ENCODE measurements around the gene STOML1. TPM values are rescaled to one million over a fixed set of nuclear protein-coding genes. Genes with fewer than 3 reads are reported as not detected.

STOML1 gene
- total RNA-seq, 1 donor: 19.0 TPM

DNA sequence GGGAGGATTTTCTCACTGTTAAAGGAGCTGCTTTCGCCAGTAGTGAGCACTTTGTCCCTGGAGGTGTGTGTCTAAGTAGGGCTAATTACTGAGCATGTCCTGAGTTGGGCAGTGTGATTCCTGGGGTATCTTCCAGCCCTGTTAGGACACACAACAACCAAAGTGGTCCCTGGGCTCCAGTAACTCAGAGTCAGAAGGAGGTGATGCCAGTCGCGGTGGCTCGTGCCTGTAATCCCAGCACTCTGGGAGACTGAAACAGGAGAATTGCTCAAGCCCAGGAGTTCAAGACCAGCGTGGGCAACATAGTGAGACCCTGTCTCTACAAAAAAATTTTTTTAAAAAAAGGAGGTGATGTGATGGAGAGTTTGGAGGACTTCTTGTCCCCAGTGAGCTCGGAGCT lies 40.0 kb upstream of the STOML1 start:
- no peak for DNase-seq (ENCODE audit: low read depth)
- H3K4me3 ChIP-seq (ENCODE audit: low read depth, low read length): no peak overlapping the region
- TF ChIP-seq, protein P1, sequence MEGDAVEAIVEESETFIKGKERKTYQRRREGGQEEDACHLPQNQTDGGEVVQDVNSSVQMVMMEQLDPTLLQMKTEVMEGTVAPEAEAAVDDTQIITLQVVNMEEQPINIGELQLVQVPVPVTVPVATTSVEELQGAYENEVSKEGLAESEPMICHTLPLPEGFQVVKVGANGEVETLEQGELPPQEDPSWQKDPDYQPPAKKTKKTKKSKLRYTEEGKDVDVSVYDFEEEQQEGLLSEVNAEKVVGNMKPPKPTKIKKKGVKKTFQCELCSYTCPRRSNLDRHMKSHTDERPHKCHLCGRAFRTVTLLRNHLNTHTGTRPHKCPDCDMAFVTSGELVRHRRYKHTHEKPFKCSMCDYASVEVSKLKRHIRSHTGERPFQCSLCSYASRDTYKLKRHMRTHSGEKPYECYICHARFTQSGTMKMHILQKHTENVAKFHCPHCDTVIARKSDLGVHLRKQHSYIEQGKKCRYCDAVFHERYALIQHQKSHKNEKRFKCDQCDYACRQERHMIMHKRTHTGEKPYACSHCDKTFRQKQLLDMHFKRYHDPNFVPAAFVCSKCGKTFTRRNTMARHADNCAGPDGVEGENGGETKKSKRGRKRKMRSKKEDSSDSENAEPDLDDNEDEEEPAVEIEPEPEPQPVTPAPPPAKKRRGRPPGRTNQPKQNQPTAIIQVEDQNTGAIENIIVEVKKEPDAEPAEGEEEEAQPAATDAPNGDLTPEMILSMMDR (IDR thresholded peaks at IDR 0.05; ENCODE audit: insufficient read depth, low read depth, low read length): no peak

DNA sequence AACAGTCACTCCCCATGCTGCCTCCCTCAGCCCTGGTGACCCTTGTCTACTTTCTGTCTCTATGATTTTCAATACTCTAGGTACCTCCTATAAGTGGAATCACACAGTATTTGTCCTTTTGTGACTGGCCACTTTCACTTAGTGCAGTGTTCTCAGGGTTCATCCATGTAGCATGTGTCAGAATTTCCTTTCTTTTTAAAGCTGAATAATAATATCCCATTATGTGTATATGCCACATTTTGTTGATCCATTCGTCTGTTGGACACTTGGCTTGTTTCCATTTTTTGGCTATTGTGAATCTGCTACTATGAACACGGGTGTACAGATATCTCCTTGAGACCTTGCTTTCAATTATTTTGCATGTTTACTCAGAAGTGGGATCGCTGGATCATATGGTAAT lies 36.6 kb upstream of the STOML1 start:
- no peak overlapping the region for H3K4me3 ChIP-seq (ENCODE audit: low read depth, low read length)
- no peak for DNase-seq (ENCODE audit: low read depth)
- TF ChIP-seq, protein P1 (IDR thresholded peaks at IDR 0.05; ENCODE audit: insufficient read depth, low read depth, low read length): no peak

DNA sequence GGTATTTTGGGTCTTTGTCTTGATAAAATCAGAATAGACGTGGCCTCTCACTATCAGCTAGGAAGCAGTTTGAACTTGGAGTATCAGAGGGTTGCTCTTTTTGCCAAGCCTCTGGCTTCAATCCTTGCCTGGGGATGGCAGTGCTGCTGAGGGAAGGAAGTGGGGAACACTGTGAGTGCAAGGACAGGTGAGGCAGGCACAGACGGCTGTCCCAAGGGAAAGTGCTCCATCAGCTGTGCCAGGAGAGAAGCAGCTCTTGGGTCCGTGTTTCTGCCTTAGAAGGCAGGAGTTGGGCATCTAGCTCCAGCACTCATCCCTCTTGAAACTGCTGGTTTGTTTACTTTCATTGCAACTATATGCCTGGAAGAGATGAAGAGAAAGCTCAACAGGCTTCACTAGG lies 35.6 kb upstream of the STOML1 start:
- TF ChIP-seq, protein P1 (IDR thresholded peaks at IDR 0.05; ENCODE audit: insufficient read depth, low read depth, low read length): no peak
- no peak overlapping the region for H3K4me3 ChIP-seq (ENCODE audit: low read depth, low read length)
- no peak for DNase-seq (ENCODE audit: low read depth)

DNA sequence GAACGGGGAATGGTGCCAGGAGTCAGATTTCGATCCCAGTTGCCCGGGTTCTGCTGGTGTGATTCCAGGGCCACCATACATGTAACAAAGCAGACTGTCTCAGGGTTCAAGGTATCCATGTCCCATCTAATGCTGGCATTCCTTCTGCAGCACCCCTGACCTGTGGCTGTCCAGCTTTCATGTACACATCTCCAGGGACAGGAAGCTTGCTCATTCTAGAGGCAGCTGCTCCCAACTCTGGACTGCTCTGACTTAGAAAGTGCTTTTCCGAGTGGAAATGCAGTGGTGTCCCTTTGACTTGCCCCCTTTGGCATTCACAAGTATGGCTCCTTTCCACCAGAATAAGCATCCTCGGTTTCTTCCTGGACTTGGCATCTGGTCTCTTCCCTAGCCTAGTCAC lies 33.3 kb upstream of the STOML1 start:
- peak; percentile 29 for DNase-seq (ENCODE audit: low read depth)
- TF ChIP-seq, protein P1 (IDR thresholded peaks at IDR 0.05; ENCODE audit: insufficient read depth, low read depth, low read length): no peak
- no peak overlapping the region for H3K4me3 ChIP-seq (ENCODE audit: low read depth, low read length)

DNA sequence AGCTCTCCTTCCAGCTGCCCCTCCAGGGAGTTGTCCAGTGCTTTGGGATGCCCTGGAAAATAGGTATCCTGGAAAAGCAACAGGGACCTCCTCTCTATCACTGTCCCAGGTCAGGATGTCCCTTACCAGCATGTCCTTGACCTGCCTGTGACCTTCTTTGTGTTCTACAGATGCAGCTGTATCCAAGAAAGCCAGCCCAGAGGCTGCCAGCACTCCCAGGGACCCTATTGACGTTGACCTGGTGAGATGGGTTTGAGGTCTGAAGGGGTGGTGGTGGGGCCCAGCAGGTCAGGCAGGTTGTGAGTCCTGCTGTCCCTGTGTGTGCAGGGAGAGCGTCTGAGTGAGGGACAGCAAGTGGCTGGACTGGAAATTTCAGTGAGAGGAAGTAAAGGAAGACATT lies 32.6 kb upstream of the STOML1 start:
- no peak overlapping the region for H3K4me3 ChIP-seq (ENCODE audit: low read depth, low read length)
- TF ChIP-seq, protein P1 (IDR thresholded peaks at IDR 0.05; ENCODE audit: insufficient read depth, low read depth, low read length): no peak
- no peak for DNase-seq (ENCODE audit: low read depth)

DNA sequence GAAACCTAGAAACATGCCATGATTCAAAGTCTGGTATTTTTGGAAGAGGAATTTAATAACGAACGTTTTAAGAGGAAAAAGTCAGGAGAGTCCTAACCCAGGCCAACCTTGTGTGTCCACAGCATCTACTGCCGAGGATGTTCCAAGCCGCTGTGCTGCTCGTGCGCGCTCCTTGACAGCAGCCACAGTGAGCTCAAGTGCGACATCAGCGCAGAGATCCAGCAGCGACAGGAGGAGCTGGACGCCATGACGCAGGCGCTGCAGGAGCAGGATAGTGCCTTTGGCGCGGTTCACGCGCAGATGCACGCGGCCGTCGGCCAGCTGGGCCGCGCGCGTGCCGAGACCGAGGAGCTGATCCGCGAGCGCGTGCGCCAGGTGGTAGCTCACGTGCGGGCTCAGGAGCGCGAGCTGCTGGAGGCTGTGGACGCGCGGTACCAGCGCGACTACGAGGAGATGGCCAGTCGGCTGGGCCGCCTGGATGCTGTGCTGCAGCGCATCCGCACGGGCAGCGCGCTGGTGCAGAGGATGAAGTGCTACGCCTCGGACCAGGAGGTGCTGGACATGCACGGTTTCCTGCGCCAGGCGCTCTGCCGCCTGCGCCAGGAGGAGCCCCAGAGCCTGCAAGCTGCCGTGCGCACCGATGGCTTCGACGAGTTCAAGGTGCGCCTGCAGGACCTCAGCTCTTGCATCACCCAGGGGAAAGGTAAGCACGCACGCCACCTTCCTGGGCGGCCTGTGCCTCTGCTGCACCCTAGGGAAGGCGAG lies 30.8 kb upstream of the STOML1 start:
- H3K4me3 ChIP-seq (ENCODE audit: low read depth, low read length): no peak overlapping the region
- TF ChIP-seq, protein P1 (IDR thresholded peaks at IDR 0.05; ENCODE audit: insufficient read depth, low read depth, low read length): no peak
- DNase-seq (ENCODE audit: low read depth): no peak

DNA sequence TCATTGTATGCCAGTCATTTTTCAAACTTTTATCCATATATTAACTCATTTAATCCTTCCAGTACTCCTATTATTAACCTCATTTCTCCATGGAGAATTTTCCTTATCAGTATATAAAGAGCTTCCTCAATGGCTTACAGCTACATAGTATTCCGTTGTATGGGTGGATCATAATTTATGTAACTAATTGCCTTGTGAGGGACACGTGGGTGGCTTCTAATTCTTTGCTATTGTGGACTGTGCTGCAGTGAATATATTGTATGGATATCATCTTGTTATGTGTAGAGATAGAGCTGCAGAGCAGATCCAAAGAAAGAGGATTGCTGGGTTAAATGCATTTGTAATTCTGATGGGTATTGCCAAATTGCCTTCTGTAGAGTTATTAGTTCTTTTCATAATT lies 27.6 kb upstream of the STOML1 start:
- TF ChIP-seq, protein P1 (IDR thresholded peaks at IDR 0.05; ENCODE audit: insufficient read depth, low read depth, low read length): no peak
- DNase-seq (ENCODE audit: low read depth): no peak
- H3K4me3 ChIP-seq (ENCODE audit: low read depth, low read length): no peak overlapping the region
